AG04449 (cell line): ENCODE measurements around the gene SLC35A5.
A peak's percentile ranks its signal among the peaks of the same experiment; 100 is the strongest.

Experiments used
- CTCF ChIA-PET: fragments of 350-600 bp; formaldehyde crosslinking; extraction: SDS; loops from one replicate; lab custom pipeline; 2021; ENCODE audit warnings: antibody characterized with exemption; lab: Yijun Ruan, JAX
- POLR2A ChIA-PET: fragments of 400-600, 350-600 bp; formaldehyde crosslinking; extraction: SDS; loops from one replicate; lab custom pipeline; 2020; ENCODE audit warnings: antibody characterized with exemption, inconsistent platforms; lab: Yijun Ruan, JAX
- DNase-seq: peaks from one replicate; pipeline ENCODE4 v3.0.0-alpha.2; 2010; ENCODE audit warnings: low read depth, low spot score
- H3K4me3 ChIP-seq: 2 replicates; pipeline ENCODE4 v1.5.1; 2011; ENCODE audit warnings: low read depth, mild to moderate bottlenecking, control low read depth, low read length
- CTCF ChIP-seq: IDR thresholded peaks from one replicate; pipeline ENCODE4 v1.5.1; 2011; ENCODE audit warnings: mild to moderate bottlenecking, moderate library complexity, low read length, control low read depth, inconsistent platforms; ENCODE audit not compliant: insufficient read depth; ENCODE audit errors: missing control alignments

SLC35A5 gene

GRCh38 chr3:112564940-112565305 lies 3.1 kb downstream of the SLC35A5 start:
- H3K4me3 ChIP-seq: no peak overlapping the region
- no peak for DNase-seq
- ChIA-PET POLR2A (no interaction called here), CTCF (no interaction called here)
- no peak for TF ChIP-seq CTCF

- no peak overlapping the region for H3K4me3 ChIP-seq
- no peak for DNase-seq
- TF ChIP-seq CTCF: no peak
- ChIA-PET POLR2A (no interaction called here), CTCF (interaction anchor here (0.7 to 3.3 kb wide), 3 partner anchors 10 to 62 kb away, joined by 3 to 17 read pairs (median 14); no protein-coding TSS in a partner anchor)
These were observed 6.8 kb downstream of the SLC35A5 start for GRCh38 chr3:112568642-112569041.

- ChIA-PET CTCF (interaction anchor here (2.9 to 3.3 kb wide), 2 partner anchors 9 to 13 kb away, joined by 14 to 17 read pairs; no protein-coding TSS in a partner anchor), POLR2A (no interaction called here)
- no peak for TF ChIP-seq CTCF
- no peak overlapping the region for H3K4me3 ChIP-seq
- DNase-seq: no peak
These were observed 7.4 kb downstream of the SLC35A5 start for GRCh38 chr3:112569265-112569664.

GRCh38 chr3:112572701-112573100 lies 10.9 kb downstream of the SLC35A5 start:
- CTCF ChIA-PET: interaction anchor here (1.0 to 2.8 kb wide), 2 partner anchors 10 to 70 kb away, joined by 4 to 23 read pairs; no protein-coding TSS in a partner anchor
- POLR2A ChIA-PET: no interaction called here
- DNase-seq: no peak
- no peak overlapping the region for H3K4me3 ChIP-seq
- TF ChIP-seq CTCF: no peak

GRCh38 chr3:112579232-112579631 lies 17.4 kb downstream of the SLC35A5 start:
- ChIA-PET CTCF (interaction anchor here (0.9 to 4.5 kb wide), 7 partner anchors 8 to 456 kb away, joined by 3 to 27 read pairs (median 6); partner anchors contain the start of genes ATG3 and SLC35A5), POLR2A (no interaction called here)
- no peak for DNase-seq
- H3K4me3 ChIP-seq: no peak overlapping the region
- TF ChIP-seq CTCF: no peak

GRCh38 chr3:112579697-112580096 lies 17.9 kb downstream of the SLC35A5 start:
- DNase-seq: peak; percentile 16
- CTCF ChIA-PET: interaction anchor here (0.9 to 4.5 kb wide), 6 partner anchors 11 to 455 kb away, joined by 3 to 27 read pairs (median 10); partner anchors contain the start of genes ATG3 and SLC35A5
- POLR2A ChIA-PET: no interaction called here
- no peak overlapping the region for H3K4me3 ChIP-seq
- TF ChIP-seq CTCF: no peak
